HG03139 (cell line): ENCODE measurements around the gene IER2.
"Not testable (repeated sequence)": the region's sequence is repeated elsewhere in the genome, so short reads cannot be mapped to it uniquely, and the experiment has no call there.

Experiments
- ATAC-seq: cut with Tn5 transposase; IDR thresholded peaks from one replicate; pipeline ENCODE4 v1.9.1; 2021; ENCODE audit not compliant: unreplicated experiment

Gene IER2

GRCh38 chr19:13163609-13164342, 13.6 kb downstream of the IER2 start:
- ATAC-seq = no peak

GRCh38 chr19:13164343-13165161, 14.3 kb downstream of the IER2 start:
- ATAC-seq = no peak

- ATAC-seq = no peak
Observed at GRCh38 chr19:13165162-13165997, 15.2 kb downstream of the IER2 start.

- ATAC-seq = not testable (repeated sequence)
Observed at GRCh38 chr19:13166151-13166550, 15.9 kb downstream of the IER2 start.

GRCh38 chr19:13169769-13170168, 19.6 kb downstream of the IER2 start:
- ATAC-seq = no peak

- no peak for ATAC-seq
Observed at GRCh38 chr19:13171146-13171545, 20.9 kb downstream of the IER2 start.

- no peak for ATAC-seq
Observed at GRCh38 chr19:13172346-13173138, 22.3 kb downstream of the IER2 start.

GRCh38 chr19:13173139-13173737, 23.0 kb downstream of the IER2 start:
- no peak for ATAC-seq

GRCh38 chr19:13176345-13176744, 26.1 kb downstream of the IER2 start:
- no peak for ATAC-seq

- ATAC-seq = not testable (repeated sequence)
Observed at GRCh38 chr19:13177584-13177983, 27.4 kb downstream of the IER2 start.

- not testable (repeated sequence) for ATAC-seq
Observed at GRCh38 chr19:13178291-13178690, 28.1 kb downstream of the IER2 start.

- ATAC-seq = no peak
Observed at GRCh38 chr19:13181747-13182388, 31.7 kb downstream of the IER2 start.

GRCh38 chr19:13184926-13185325, 34.7 kb downstream of the IER2 start:
- not testable (repeated sequence) for ATAC-seq

GRCh38 chr19:13185763-13186657, 35.8 kb downstream of the IER2 start:
- ATAC-seq = not testable (repeated sequence)

- ATAC-seq = not testable (repeated sequence)
Observed at GRCh38 chr19:13186688-13187087, 36.5 kb downstream of the IER2 start.

- no peak for ATAC-seq
Observed at GRCh38 chr19:13187419-13187818, 37.2 kb downstream of the IER2 start.

GRCh38 chr19:13189600-13189999, 39.4 kb downstream of the IER2 start:
- no peak for ATAC-seq

- no peak for ATAC-seq
Observed at GRCh38 chr19:13190781-13191540, 40.8 kb downstream of the IER2 start.
